ENCODE measurements around the gene RGS6. TPM values are rescaled to one million over a fixed set of nuclear protein-coding genes. Genes with fewer than 3 reads are reported as not detected.

RGS6 gene
- total RNA-seq, 1 donor from 2014 or later: 0.34 TPM

DNA sequence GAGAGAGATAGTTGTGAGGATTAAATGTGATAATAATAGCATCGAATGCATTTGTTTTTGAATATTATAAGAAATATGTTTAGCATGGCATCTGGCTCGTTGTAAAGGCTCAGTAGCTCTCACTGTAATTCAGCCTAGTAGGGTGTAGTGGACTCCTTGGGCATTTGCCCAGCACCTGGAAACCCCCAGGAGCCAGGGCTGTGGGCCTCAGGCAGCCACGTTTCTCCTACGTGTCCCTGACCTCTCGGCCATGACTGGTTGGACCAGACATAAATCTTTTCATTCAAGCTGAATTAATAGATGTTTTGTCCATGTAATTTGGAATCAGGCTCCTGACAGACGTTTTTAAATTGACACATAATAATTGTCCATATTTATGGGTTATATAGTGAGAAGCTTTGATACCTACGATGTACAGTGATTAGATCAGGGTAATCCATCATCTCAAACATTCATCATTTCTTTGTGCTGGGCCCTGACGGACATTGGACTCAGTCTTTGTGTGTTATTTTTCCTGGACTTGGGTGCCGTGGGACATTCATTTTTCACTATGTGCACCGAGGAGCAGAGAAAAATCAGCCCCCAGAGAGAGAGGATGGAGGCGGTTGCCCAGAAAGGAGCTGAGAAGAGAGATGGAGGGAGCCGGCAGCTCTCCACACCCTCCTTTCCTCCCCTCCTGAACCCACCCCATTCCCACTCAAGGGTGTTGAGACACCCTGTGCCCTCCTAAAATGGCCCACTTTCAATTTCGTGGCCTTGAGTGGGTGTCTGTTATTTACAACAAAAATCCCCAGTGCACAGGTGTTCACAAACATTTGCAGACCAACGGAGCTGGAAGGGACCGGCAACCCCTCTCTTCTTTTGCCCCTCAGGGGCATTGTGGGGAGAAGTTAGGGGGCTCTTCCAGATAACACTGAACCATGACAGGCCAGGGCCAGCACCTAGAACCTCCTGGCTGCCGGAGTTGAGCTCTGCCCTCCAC is 665.3 kb downstream of the RGS6 start:
- no peak overlapping the region for H3K9ac ChIP-seq (ENCODE audit: low read length)
- no peaks in the 10 kb centered on the region for H3K4me1 ChIP-seq (ENCODE audit: insufficient read depth, low read length)
- no peaks in the 10 kb centered on the region for H3K79me2 ChIP-seq (ENCODE audit: insufficient read depth, low read length)
- no peaks in the 10 kb centered on the region for H3K36me3 Mint-ChIP-seq (ENCODE audit: low read depth, unreplicated experiment)
- no peaks in the 10 kb centered on the region for H4K20me1 ChIP-seq (ENCODE audit: insufficient read depth, low read length)
- H2AFZ ChIP-seq (ENCODE audit: low read depth, low read length): no peak overlapping the region
- no peak overlapping the region for H3K4me3 Mint-ChIP-seq (ENCODE audit: unreplicated experiment)
- H3K27ac ChIP-seq (ENCODE audit: low read depth, low read length): no peak overlapping the region
- peaks cover 6% of the 10 kb centered on the region for H3K9me3 Mint-ChIP-seq (ENCODE audit: unreplicated experiment)
- no peak overlapping the region for H3K27ac Mint-ChIP-seq (ENCODE audit: unreplicated experiment)
- H3K9me3 ChIP-seq (ENCODE audit: insufficient read depth, low read depth, low read length): no peaks in the 10 kb centered on the region
- H3K27me3 ChIP-seq (ENCODE audit: insufficient read depth, low read length): no peaks in the 10 kb centered on the region
- TF ChIP-seq EZH2 (IDR thresholded peaks at IDR 0.05; ENCODE audit: insufficient read depth, low read length): no peak
- TF ChIP-seq, protein P1, sequence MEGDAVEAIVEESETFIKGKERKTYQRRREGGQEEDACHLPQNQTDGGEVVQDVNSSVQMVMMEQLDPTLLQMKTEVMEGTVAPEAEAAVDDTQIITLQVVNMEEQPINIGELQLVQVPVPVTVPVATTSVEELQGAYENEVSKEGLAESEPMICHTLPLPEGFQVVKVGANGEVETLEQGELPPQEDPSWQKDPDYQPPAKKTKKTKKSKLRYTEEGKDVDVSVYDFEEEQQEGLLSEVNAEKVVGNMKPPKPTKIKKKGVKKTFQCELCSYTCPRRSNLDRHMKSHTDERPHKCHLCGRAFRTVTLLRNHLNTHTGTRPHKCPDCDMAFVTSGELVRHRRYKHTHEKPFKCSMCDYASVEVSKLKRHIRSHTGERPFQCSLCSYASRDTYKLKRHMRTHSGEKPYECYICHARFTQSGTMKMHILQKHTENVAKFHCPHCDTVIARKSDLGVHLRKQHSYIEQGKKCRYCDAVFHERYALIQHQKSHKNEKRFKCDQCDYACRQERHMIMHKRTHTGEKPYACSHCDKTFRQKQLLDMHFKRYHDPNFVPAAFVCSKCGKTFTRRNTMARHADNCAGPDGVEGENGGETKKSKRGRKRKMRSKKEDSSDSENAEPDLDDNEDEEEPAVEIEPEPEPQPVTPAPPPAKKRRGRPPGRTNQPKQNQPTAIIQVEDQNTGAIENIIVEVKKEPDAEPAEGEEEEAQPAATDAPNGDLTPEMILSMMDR (IDR thresholded peaks at IDR 0.05; ENCODE audit: insufficient read depth, low read depth, low read length): no peak
- H3K4me1 Mint-ChIP-seq (ENCODE audit: low read depth, unreplicated experiment): peaks cover 8% of the 10 kb centered on the region
- no peak overlapping the region for H3K4me3 ChIP-seq (ENCODE audit: insufficient read depth, low read depth, low read length)
- DNase-seq (ENCODE audit: low read depth) (no peak), FAIRE-seq (no peak)
- no peaks in the 10 kb centered on the region for H3K36me3 ChIP-seq (ENCODE audit: insufficient read depth, low read length)
- H3K4me2 ChIP-seq (ENCODE audit: low read length): no peak overlapping the region
- peaks cover 19% of the 10 kb centered on the region for H3K27me3 Mint-ChIP-seq (ENCODE audit: low read depth, unreplicated experiment)

GRCh38 chr14:72598306-72598705 is 666.1 kb downstream of the RGS6 start:
- DNase-seq (ENCODE audit: low read depth) (no peak), FAIRE-seq (no peak)
- Histone ChIP-seq H3K36me3 (ENCODE audit: insufficient read depth, low read length) (no peaks in the 10 kb centered on the region), H4K20me1 (ENCODE audit: insufficient read depth, low read length) (no peaks in the 10 kb centered on the region), H3K4me2 (ENCODE audit: low read length) (no peak overlapping the region), H3K9ac (ENCODE audit: low read length) (no peak overlapping the region), H3K27me3 (ENCODE audit: insufficient read depth, low read length) (no peaks in the 10 kb centered on the region), H3K4me3 (ENCODE audit: insufficient read depth, low read depth, low read length) (no peak overlapping the region), H3K9me3 (ENCODE audit: insufficient read depth, low read depth, low read length) (no peaks in the 10 kb centered on the region), H2AFZ (ENCODE audit: low read depth, low read length) (no peak overlapping the region), H3K27ac (ENCODE audit: low read depth, low read length) (no peak overlapping the region), H3K4me1 (ENCODE audit: insufficient read depth, low read length) (peaks cover 1% of the 10 kb centered on the region), H3K79me2 (ENCODE audit: insufficient read depth, low read length) (no peaks in the 10 kb centered on the region)
- peaks cover 6% of the 10 kb centered on the region for H3K9me3 Mint-ChIP-seq (ENCODE audit: unreplicated experiment)
- peaks cover 10% of the 10 kb centered on the region for H3K4me1 Mint-ChIP-seq (ENCODE audit: low read depth, unreplicated experiment)
- no peak overlapping the region for H3K4me3 Mint-ChIP-seq (ENCODE audit: unreplicated experiment)
- H3K27me3 Mint-ChIP-seq (ENCODE audit: low read depth, unreplicated experiment): peaks cover 14% of the 10 kb centered on the region
- H3K36me3 Mint-ChIP-seq (ENCODE audit: low read depth, unreplicated experiment): no peaks in the 10 kb centered on the region
- no peak for TF ChIP-seq EZH2 (IDR thresholded peaks at IDR 0.05; ENCODE audit: insufficient read depth, low read length)
- TF ChIP-seq, protein P1 (IDR thresholded peaks at IDR 0.05; ENCODE audit: insufficient read depth, low read depth, low read length): no peak
- H3K27ac Mint-ChIP-seq (ENCODE audit: unreplicated experiment): no peak overlapping the region

All from astrocyte (in vitro differentiated cells and primary cell).